ENCODE results near the gene MOSPD3.

The MOSPD3 gene

GRCh38 chr7:100575746-100576383, 36.5 kb upstream of the MOSPD3 start:
- DNase-seq, result no peak

- DNase-seq, result no peak
Measured at GRCh38 chr7:100576384-100576993, 35.9 kb upstream of the MOSPD3 start.

GRCh38 chr7:100577103-100577502, 35.2 kb upstream of the MOSPD3 start:
- DNase-seq, result no peak

- no peak for DNase-seq
Measured at GRCh38 chr7:100577507-100577906, 34.8 kb upstream of the MOSPD3 start.

- DNase-seq, result no peak
Measured at GRCh38 chr7:100578246-100579183, 33.8 kb upstream of the MOSPD3 start.

- DNase-seq, result no peak
Measured at GRCh38 chr7:100580466-100581283, 31.7 kb upstream of the MOSPD3 start.

- DNase-seq, result no peak
Measured at GRCh38 chr7:100582041-100582579, 30.2 kb upstream of the MOSPD3 start.

- DNase-seq, result no peak
Measured at GRCh38 chr7:100582650-100583049, 29.7 kb upstream of the MOSPD3 start.

- peak; percentile 68 for DNase-seq
Measured at GRCh38 chr7:100583132-100584053, 28.9 kb upstream of the MOSPD3 start.

GRCh38 chr7:100584054-100584682, 28.2 kb upstream of the MOSPD3 start:
- DNase-seq, result no peak

- DNase-seq, result no peak
Measured at GRCh38 chr7:100584683-100585510, 27.4 kb upstream of the MOSPD3 start.

GRCh38 chr7:100585511-100586265, 26.7 kb upstream of the MOSPD3 start, which contains the start of gene LRCH4:
LRCH4 (minus strand) TSS chr7:100586129; CDS start chr7:100586100, 29 bp downstream.
- DNase-seq, result peak; percentile 61

- peak; percentile 100 for DNase-seq
Measured at GRCh38 chr7:100586266-100587025, 25.9 kb upstream of the MOSPD3 start, which contains the start of gene FBXO24. FBXO24 (plus strand) TSS chr7:100586328; CDS start chr7:100586626, 298 bp downstream.

- no peak for DNase-seq
Measured at GRCh38 chr7:100588438-100588837, 23.9 kb upstream of the MOSPD3 start.

- no peak for DNase-seq
Measured at GRCh38 chr7:100589341-100589947, 22.9 kb upstream of the MOSPD3 start.

- DNase-seq, result no peak
Measured at GRCh38 chr7:100590077-100590737, 22.1 kb upstream of the MOSPD3 start.

- DNase-seq, result no peak
Measured at GRCh38 chr7:100591596-100591995, 20.7 kb upstream of the MOSPD3 start.
